ENCODE data around the gene ZNF44. TPM values are rescaled to one million over a fixed set of nuclear protein-coding genes. Genes with fewer than 3 reads are reported as not detected.

Gene ZNF44
- total RNA-seq, 1 experiment from 2014 or later: 4.8 TPM

DNA sequence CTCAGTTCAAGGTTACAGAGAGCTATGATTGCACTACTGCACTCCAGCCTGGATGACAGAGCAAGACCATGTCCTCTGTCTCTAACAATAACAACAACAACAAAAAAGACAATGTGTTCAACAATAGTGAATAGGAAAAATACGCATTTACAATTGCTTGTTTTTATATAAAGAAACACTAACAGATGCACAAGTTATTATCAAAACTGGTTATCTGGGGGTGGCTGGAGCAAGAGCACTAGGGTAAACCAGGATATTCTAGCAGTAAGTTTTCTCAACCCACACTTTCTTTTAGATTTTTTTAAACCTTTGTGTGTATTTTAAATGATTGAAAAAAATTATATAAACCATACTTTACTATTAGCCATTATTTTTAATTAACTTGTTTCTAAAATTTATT lies 33.1 kb downstream of the ZNF44 start:
- Mint-ChIP-seq H3K9me3 (peaks cover 31% of the 10 kb centered on the region), H3K27ac (no peak overlapping the region), H3K4me3 (no peak overlapping the region), H3K36me3 (peaks cover 3% of the 10 kb centered on the region; the same call in 1 of the 2 replicates), H3K4me1 (no peaks in the 10 kb centered on the region), H3K27me3 (ENCODE audit: low read depth) (peaks cover 10% of the 10 kb centered on the region)
- ChIA-PET POLR2A (interaction anchor here (0.6 kb wide), 1 partner anchor 28 kb away, joined by 9 read pairs; no protein-coding TSS in a partner anchor), CTCF (no interaction called here)
- DNase-seq (ENCODE audit: low spot score) (no peak), ATAC-seq (no peak)
- TF ChIP-seq HMGXB4 (CRISPR knock-in tag; IDR thresholded peaks at IDR 0.05) (no peak), ZNF416 (CRISPR knock-in tag; IDR thresholded peaks at IDR 0.05) (no peak), TEAD4 (CRISPR knock-in tag; IDR thresholded peaks at IDR 0.05) (no peak), ESRRA (CRISPR knock-in tag; IDR thresholded peaks at IDR 0.05; ENCODE audit: borderline replicate concordance) (no peak), TEAD1 (CRISPR knock-in tag; IDR thresholded peaks at IDR 0.05) (no peak), STAT6 (CRISPR knock-in tag; conservative IDR thresholded peaks at IDR 0.05; ENCODE audit: low read depth) (no peak)

- TF ChIP-seq NR1H2 (CRISPR knock-in tag; IDR thresholded peaks at IDR 0.05): no peak
- no peak for TF ChIP-seq ZNF232 (CRISPR knock-in tag; IDR thresholded peaks at IDR 0.05)
- TF ChIP-seq FOXK1 (CRISPR knock-in tag; IDR thresholded peaks at IDR 0.05): no peak
- TF ChIP-seq, protein P1, sequence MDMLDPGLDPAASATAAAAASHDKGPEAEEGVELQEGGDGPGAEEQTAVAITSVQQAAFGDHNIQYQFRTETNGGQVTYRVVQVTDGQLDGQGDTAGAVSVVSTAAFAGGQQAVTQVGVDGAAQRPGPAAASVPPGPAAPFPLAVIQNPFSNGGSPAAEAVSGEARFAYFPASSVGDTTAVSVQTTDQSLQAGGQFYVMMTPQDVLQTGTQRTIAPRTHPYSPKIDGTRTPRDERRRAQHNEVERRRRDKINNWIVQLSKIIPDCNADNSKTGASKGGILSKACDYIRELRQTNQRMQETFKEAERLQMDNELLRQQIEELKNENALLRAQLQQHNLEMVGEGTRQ (CRISPR knock-in tag; IDR thresholded peaks at IDR 0.05): no peak
- no peak for TF ChIP-seq MXD4 (CRISPR knock-in tag; IDR thresholded peaks at IDR 0.05; ENCODE audit: borderline replicate concordance)
- TF ChIP-seq GTF2I (CRISPR knock-in tag; conservative IDR thresholded peaks at IDR 0.05): no peak
- TF ChIP-seq NFYB (CRISPR knock-in tag; conservative IDR thresholded peaks at IDR 0.05; ENCODE audit: low read depth): no peak
- no peak for TF ChIP-seq MYBL2 (CRISPR knock-in tag; IDR thresholded peaks at IDR 0.05)
- no peak for TF ChIP-seq SMAD4 (CRISPR knock-in tag; IDR thresholded peaks at IDR 0.05)
- no peak for TF ChIP-seq IRF2 (CRISPR knock-in tag; IDR thresholded peaks at IDR 0.05; ENCODE audit: borderline replicate concordance, low read depth)
- no peak for TF ChIP-seq ZNF396 (CRISPR knock-in tag; IDR thresholded peaks at IDR 0.05; ENCODE audit: borderline replicate concordance)
- ChIA-PET POLR2A (interaction anchor here (0.6 kb wide), 1 partner anchor 29 kb away, joined by 9 read pairs; no protein-coding TSS in a partner anchor), CTCF (no interaction called here)
- Mint-ChIP-seq H3K27me3 (ENCODE audit: low read depth) (peaks cover 6% of the 10 kb centered on the region; the same call in 1 of the 2 replicates), H3K9me3 (peaks cover 27% of the 10 kb centered on the region), H3K36me3 (peaks cover 3% of the 10 kb centered on the region; the same call in 1 of the 2 replicates), H3K4me1 (no peaks in the 10 kb centered on the region), H3K27ac (no peak overlapping the region), H3K4me3 (no peak overlapping the region)
- DNase-seq (ENCODE audit: low spot score) (no peak), ATAC-seq (no peak)
Observed at GRCh38 chr19:12260861-12261260, 33.8 kb downstream of the ZNF44 start.

- H3K9me3 Mint-ChIP-seq: peaks cover 21% of the 10 kb centered on the region
- no peak for TF ChIP-seq CREM (CRISPR knock-in tag; IDR thresholded peaks at IDR 0.05)
- TF ChIP-seq, protein P2, sequence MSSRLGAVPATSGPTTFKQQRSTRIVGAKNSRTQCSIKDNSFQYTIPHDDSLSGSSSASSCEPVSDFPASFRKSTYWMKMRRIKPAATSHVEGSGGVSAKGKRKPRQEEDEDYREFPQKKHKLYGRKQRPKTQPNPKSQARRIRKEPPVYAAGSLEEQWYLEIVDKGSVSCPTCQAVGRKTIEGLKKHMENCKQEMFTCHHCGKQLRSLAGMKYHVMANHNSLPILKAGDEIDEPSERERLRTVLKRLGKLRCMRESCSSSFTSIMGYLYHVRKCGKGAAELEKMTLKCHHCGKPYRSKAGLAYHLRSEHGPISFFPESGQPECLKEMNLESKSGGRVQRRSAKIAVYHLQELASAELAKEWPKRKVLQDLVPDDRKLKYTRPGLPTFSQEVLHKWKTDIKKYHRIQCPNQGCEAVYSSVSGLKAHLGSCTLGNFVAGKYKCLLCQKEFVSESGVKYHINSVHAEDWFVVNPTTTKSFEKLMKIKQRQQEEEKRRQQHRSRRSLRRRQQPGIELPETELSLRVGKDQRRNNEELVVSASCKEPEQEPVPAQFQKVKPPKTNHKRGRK (CRISPR knock-in tag; IDR thresholded peaks at IDR 0.05; ENCODE audit: borderline replicate concordance): no peak
- TF ChIP-seq OVOL2 (CRISPR knock-in tag; IDR thresholded peaks at IDR 0.05; ENCODE audit: borderline replicate concordance): no peak
- TF ChIP-seq STAT6 (CRISPR knock-in tag; conservative IDR thresholded peaks at IDR 0.05; ENCODE audit: low read depth): no peak
- TF ChIP-seq TCF7 (CRISPR knock-in tag; IDR thresholded peaks at IDR 0.05; ENCODE audit: low read depth): no peak
- no peak overlapping the region for H3K27ac Mint-ChIP-seq
- H3K27me3 Mint-ChIP-seq (ENCODE audit: low read depth): peaks cover 3% of the 10 kb centered on the region; the same call in 1 of the 2 replicates
- ChIA-PET POLR2A (no interaction called here), CTCF (no interaction called here)
- no peak for DNase-seq (ENCODE audit: low spot score)
- ATAC-seq: no peak
- no peak overlapping the region for H3K4me3 Mint-ChIP-seq
- H3K36me3 Mint-ChIP-seq: peaks cover 3% of the 10 kb centered on the region; the same call in 1 of the 2 replicates
- no peaks in the 10 kb centered on the region for H3K4me1 Mint-ChIP-seq
Observed at GRCh38 chr19:12260236-12260635, 34.4 kb downstream of the ZNF44 start.
